ENCODE data around the gene CST9L.

CST9L gene

DNA sequence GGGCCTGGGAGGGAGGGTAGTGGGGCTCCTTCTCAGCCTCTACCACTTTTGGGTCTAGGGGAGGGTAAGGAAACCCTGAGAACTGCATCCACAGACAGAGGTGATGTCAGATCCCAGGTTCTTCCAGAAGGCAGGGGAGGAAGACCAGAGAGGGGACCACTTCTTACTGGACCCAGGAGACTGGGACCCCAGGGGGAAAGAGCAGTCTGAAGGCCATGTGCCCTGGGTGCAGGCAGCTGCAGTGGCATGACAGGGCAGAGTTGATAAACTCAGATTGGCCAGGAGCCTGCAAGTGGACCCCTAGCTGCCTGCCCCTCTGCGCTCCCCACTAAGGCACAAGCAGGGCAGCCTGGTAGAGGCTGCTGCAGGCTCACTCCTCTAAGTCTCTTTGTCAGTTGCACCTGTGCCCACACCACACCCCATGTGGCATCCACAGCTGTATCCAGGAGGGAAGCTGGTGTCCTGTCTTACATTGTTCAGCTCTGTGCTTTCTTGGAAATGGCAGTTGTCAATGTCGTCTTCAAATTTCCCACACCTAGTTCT lies 2.7 kb downstream of the CST9L start:
- intact Hi-C loops (cut with DNase I; ENCODE audit: low total_unique reads): loop anchor here (10.0 kb wide), 1 partner anchor 81 kb away; no protein-coding TSS in a partner anchor
- TF ChIP-seq, protein P1, sequence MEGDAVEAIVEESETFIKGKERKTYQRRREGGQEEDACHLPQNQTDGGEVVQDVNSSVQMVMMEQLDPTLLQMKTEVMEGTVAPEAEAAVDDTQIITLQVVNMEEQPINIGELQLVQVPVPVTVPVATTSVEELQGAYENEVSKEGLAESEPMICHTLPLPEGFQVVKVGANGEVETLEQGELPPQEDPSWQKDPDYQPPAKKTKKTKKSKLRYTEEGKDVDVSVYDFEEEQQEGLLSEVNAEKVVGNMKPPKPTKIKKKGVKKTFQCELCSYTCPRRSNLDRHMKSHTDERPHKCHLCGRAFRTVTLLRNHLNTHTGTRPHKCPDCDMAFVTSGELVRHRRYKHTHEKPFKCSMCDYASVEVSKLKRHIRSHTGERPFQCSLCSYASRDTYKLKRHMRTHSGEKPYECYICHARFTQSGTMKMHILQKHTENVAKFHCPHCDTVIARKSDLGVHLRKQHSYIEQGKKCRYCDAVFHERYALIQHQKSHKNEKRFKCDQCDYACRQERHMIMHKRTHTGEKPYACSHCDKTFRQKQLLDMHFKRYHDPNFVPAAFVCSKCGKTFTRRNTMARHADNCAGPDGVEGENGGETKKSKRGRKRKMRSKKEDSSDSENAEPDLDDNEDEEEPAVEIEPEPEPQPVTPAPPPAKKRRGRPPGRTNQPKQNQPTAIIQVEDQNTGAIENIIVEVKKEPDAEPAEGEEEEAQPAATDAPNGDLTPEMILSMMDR (IDR thresholded peaks at IDR 0.05): no peak
- DNase-seq: no peak
- Histone ChIP-seq H3K27ac (no peak overlapping the region), H3K4me3 (no peak overlapping the region), H3K4me1 (no peaks in the 10 kb centered on the region), H3K9me3 (peaks cover 0 to 17% (median 4%) of the 10 kb centered on the region in 3 donors), H3K36me3 (no peaks in the 10 kb centered on the region), H3K27me3 (no peaks in the 10 kb centered on the region)

DNA sequence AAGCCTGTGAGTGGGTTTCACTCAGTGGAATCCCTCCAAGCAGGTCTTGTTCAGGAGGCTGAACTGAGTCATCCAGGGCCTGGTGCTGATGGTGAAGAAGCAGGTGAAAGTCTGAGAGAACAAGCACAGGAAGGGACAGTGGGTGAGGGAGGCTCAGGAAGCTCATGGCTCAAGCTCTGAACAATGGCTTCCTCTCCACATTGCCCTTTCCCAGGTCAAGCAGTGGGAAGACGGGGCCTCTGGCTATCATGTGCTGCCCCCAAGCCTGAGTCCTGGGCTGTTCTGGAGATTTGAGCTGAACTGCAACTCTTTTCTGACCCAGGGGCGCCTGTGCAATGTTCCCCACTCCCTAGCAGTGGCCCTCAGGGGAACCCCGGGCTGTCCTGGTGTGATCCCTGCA lies 3.4 kb downstream of the CST9L start:
- peaks cover 4 to 17% (median 5%) of the 10 kb centered on the region in 3 donors for H3K9me3 ChIP-seq
- no peaks in the 10 kb centered on the region for H3K36me3 ChIP-seq
- intact Hi-C loops (cut with DNase I; ENCODE audit: low total_unique reads): loop anchor here (10.0 kb wide), 1 partner anchor 80 kb away; no protein-coding TSS in a partner anchor
- no peak overlapping the region for H3K27ac ChIP-seq
- DNase-seq: no peak
- H3K27me3 ChIP-seq: no peaks in the 10 kb centered on the region
- TF ChIP-seq, protein P1 (IDR thresholded peaks at IDR 0.05): no peak
- H3K4me3 ChIP-seq: no peak overlapping the region
- H3K4me1 ChIP-seq: no peaks in the 10 kb centered on the region

DNA sequence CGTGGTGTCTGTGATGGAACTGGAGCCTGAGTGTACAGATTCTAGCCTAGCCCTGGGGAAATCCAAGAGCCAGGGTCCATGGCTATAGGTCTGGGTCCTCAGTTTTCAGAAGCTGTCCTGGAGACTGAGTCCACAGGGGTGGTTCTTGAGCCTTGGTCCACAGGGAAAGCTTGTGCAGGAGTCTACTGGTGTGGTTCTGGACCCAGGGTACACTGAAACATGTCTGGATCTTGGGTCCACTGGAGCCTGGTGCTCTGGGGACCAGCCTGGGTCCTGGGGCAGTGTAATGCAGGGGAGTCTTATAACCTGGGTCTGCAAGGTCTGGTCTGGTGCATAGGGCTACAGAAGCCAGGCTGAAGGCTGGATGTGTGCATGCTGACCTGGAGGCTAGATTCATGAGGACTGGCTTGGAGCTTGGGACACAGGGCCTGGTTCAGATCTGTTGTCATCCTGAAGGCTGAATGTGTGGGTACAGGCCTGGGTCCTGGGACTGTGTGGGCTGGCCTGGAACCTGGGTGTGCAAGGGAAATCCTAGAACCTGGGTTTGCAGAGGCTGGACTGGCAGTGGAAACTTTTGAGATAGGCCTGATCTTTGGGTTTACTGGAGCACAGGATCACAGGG lies 5.5 kb downstream of the CST9L start:
- DNase-seq: no peak
- H3K27me3 ChIP-seq: no peaks in the 10 kb centered on the region
- no peaks in the 10 kb centered on the region for H3K4me1 ChIP-seq
- no peaks in the 10 kb centered on the region for H3K36me3 ChIP-seq
- intact Hi-C loops (cut with DNase I; ENCODE audit: low total_unique reads): loop anchor here (10.0 kb wide), 1 partner anchor 78 kb away; no protein-coding TSS in a partner anchor
- H3K9me3 ChIP-seq: peaks cover 4 to 17% (median 5%) of the 10 kb centered on the region in 3 donors
- TF ChIP-seq, protein P1 (IDR thresholded peaks at IDR 0.05): no peak
- no peak overlapping the region for H3K4me3 ChIP-seq
- no peak overlapping the region for H3K27ac ChIP-seq

DNA sequence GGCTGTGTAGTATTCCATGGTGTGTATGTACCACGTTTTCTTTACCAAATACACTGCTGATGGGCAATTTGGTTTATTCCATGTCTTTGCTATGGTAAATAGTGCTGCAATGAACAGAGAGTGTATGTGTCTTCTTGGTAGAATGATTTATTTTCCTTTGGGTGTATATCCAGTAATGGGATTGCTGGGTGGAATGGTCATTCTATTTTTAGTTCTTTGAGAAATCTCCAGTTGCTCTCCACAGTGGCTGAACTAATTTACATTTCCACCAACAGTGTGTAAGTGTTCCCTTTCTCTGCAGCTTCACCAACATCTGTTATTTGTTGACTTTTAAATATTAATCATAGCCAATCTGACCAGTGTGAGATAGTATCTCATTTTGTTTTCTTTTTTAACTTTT lies 13.9 kb downstream of the CST9L start:
- no peaks in the 10 kb centered on the region for H3K4me1 ChIP-seq
- TF ChIP-seq, protein P1 (IDR thresholded peaks at IDR 0.05): no peak
- no peak for DNase-seq
- H3K27ac ChIP-seq: no peak overlapping the region
- H3K36me3 ChIP-seq: no peaks in the 10 kb centered on the region
- no peaks in the 10 kb centered on the region for H3K27me3 ChIP-seq
- intact Hi-C loops (cut with DNase I; ENCODE audit: low total_unique reads): no loop called here
- H3K4me3 ChIP-seq: no peak overlapping the region
- no peaks in the 10 kb centered on the region for H3K9me3 ChIP-seq

DNA sequence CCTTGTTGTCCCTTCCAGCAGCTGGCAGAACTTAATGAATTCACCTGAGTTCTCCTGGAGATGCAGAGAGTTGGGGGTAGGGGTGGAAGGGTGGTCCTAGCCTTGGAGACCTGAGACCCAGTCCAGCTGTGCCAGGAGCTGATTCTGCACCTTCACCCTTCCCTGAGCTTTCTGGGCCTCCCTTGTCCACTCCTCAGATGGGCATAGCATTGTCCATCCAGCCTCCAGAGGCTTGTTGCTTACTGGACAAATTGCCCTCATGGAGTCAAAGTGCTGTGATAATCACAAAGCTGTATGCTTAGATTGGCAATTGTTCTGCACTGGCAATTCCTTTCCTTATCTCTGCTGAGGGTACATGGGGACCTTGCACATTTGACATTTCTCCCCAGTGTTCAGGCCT lies 16.5 kb downstream of the CST9L start:
- TF ChIP-seq, protein P1 (IDR thresholded peaks at IDR 0.05): no peak
- Histone ChIP-seq H3K27ac (no peak overlapping the region), H3K4me3 (no peak overlapping the region), H3K9me3 (no peaks in the 10 kb centered on the region), H3K27me3 (no peaks in the 10 kb centered on the region), H3K4me1 (no peaks in the 10 kb centered on the region), H3K36me3 (no peaks in the 10 kb centered on the region)
- no peak for DNase-seq
- intact Hi-C loops (cut with DNase I; ENCODE audit: low total_unique reads): no loop called here
